H1 (cell line): ENCODE results near the gene CCL24. TPM values are rescaled to one million over a fixed set of nuclear protein-coding genes. Genes with fewer than 3 reads are reported as not detected.

ENCODE experiments used
- GTF2F1 ChIP-seq: IDR thresholded peaks from 2 replicates; pipeline ENCODE4 v1.6.1; 2012; ENCODE audit warnings: low read depth, low read length, improper control_type of control experiment, borderline replicate concordance
- SP4 ChIP-seq: IDR thresholded peaks from 2 replicates; pipeline ENCODE4 v1.6.1; 2012; ENCODE audit warnings: low read length, inconsistent platforms
- polyA plus RNA-seq, 7 experiments: library from polyadenylated mRNA; depleted of rRNA in 3 of 7; stranded (reverse) in 5 of 7; unstranded in 2 of 7; fragments of >200 nt in 5 of 7; fragments of 200-250 nt in 2 of 7; gene quantifications; 1 replicate in 5 of 7; 2 replicates in 1 of 7; 4 replicates in 1 of 7; pipeline versions ENCODE4 v1.2.1 to v1.2.3, GENCODE V29; 2011 to 2013; ENCODE audit warnings: missing spikeins in 2 of 7, mixed read lengths in 2 of 7
- total RNA-seq: library from RNA; stranded (reverse); fragmentation: NEBNext Ultra II Directional; extraction: Animal tissue kit (Norgen Biotek cat#: 25700); gene quantifications from 2 replicates; pipeline ENCODE4 v1.2.1, GENCODE V29; 2021

CCL24 gene
- total and polyA plus RNA-seq, 2 of the 8 experiments (the other 6 are each of a cell fraction or from before 2014, with no cell fraction given), result not detected

GRCh38 chr7:75772081-75773077, 41.2 kb downstream of the CCL24 start, which contains the start of gene CCL26 (continued):
- TF ChIP-seq SP4 (no peak), GTF2F1 (no peak)
